ENCODE data around the gene SRRM5. TPM values are rescaled to one million over a fixed set of nuclear protein-coding genes. Genes with fewer than 3 reads are reported as not detected.
A peak's percentile ranks its signal among the peaks of the same experiment; 100 is the strongest.

Gene SRRM5
- total RNA-seq, 1 experiment from 2014 or later: 0.70 TPM

DNA sequence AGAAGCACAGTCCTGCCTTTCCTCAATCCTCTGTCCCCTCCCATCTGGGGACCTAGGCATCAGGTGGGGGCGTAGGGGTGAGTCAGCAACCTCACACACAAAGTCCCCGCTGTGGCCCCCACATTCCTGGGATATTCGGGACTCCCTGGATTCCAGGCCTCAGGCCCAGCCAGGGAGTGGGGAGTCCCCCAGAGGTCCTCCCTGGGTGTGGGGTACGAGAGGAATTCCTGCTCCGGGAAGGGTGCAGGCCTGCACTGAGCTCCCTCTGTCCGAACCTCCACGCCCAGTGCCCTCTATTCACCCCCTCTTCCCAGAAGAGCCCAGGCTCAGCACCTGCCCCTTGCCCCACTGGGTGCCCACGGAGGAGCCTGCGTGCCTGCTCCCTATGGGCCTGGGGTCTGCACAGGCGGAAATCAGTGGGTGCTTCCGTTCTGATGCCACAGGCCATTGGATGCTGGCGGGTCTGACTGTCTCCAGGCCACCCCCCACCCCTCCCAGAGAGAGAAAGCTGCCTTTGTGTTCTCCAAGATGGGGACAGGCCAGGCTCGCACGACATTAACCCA is 24.3 kb downstream of the SRRM5 start:
- Histone ChIP-seq H2AK5ac (ENCODE audit: insufficient read length, low read length) (no peak overlapping the region), H3K4me1 (ENCODE audit: insufficient read depth, low read length) (peaks cover 3% of the 10 kb centered on the region; the same call in 1 of the 2 replicates), H3K14ac (ENCODE audit: insufficient read depth, low read length) (peak overlapping the region; percentile 16; the same call in 1 of the 2 replicates), H3T11ph (ENCODE audit: low read length) (no peak overlapping the region), H4K20me1 (ENCODE audit: control insufficient read depth, insufficient read depth, insufficient read length) (no peaks in the 10 kb centered on the region), H3K79me1 (ENCODE audit: insufficient read depth, low read depth, low read length, poor library complexity, severe bottlenecking) (no peaks in the 10 kb centered on the region), H2AFZ (ENCODE audit: low read length) (no peak overlapping the region), H3K27me3 (ENCODE audit: insufficient read depth, low read length) (peaks cover 20% of the 10 kb centered on the region; the same call in 1 of the 2 replicates), H2BK15ac (ENCODE audit: low read depth, low read length) (no peak overlapping the region), H3K18ac (ENCODE audit: insufficient read length, low read depth, low read length) (no peak overlapping the region), H4K91ac (ENCODE audit: insufficient read length, low read depth, low read length) (no peak overlapping the region), H4K5ac (ENCODE audit: insufficient read length, low read depth, low read length) (no peak overlapping the region), H2BK120ac (ENCODE audit: low read depth, low read length, poor library complexity, severe bottlenecking) (no peak overlapping the region), H3K27ac (ENCODE audit: insufficient read length, low read depth, low read length) (no peak overlapping the region), H3K9me3 (ENCODE audit: control insufficient read depth, low read depth, low read length) (no peaks in the 10 kb centered on the region), H4K8ac (replicated peaks; ENCODE audit: insufficient read length, low read depth, low read length) (no peak overlapping the region), H2BK12ac (ENCODE audit: insufficient read length, low read depth, low read length) (no peak overlapping the region), H2BK20ac (ENCODE audit: low read depth, low read length, poor library complexity, severe bottlenecking) (no peak overlapping the region), H3K23me2 (ENCODE audit: insufficient read length, low read depth, low read length, poor library complexity, severe bottlenecking) (peaks cover 24% of the 10 kb centered on the region), H3K79me2 (ENCODE audit: insufficient read depth, low read length) (no peaks in the 10 kb centered on the region), H3K9ac (ENCODE audit: extremely low read depth, insufficient read length, low read length) (no peak overlapping the region), H3K4me2 (ENCODE audit: insufficient read depth, insufficient read length, low read length) (peak overlapping the region; percentile 31), H3K4ac (ENCODE audit: low read depth, low read length) (no peak overlapping the region), H3K23ac (ENCODE audit: insufficient read length, low read depth, low read length) (no peak overlapping the region), H3K56ac (ENCODE audit: insufficient read length, low read depth, low read length) (no peak overlapping the region), H2BK5ac (ENCODE audit: insufficient read length, low read length) (no peak overlapping the region)
- WGBS (ENCODE audit: extremely low coverage, insufficient read length, low lambda C conversion rate): no CpG with 5 or more reads among the region's 14 CpGs
- Mint-ChIP-seq H3K27me3 (ENCODE audit: low read depth) (peaks cover 72% of the 10 kb centered on the region), H3K36me3 (ENCODE audit: insufficient read depth in 1 of 3, low read depth in 3 of 3) (peaks cover 0 to 5% (median 0%) of the 10 kb centered on the region in 3 experiments; a peak in 2 of 7 replicates), H3K4me1 (peaks cover 19 to 40% of the 10 kb centered on the region in 2 experiments), H3K27ac (no peak overlapping the region; a peak in 2 of 7 replicates), H3K4me3 (peak overlapping the region in 1 of 2 experiments; percentile 88; a peak in 3 of 5 replicates), H3K9me3 (peaks cover 0 to 2% of the 10 kb centered on the region in 2 experiments; a peak in 2 of 5 replicates)
- peak; percentile 50 for DNase-seq
- no peak for TF ChIP-seq CTCF (conservative IDR thresholded peaks at IDR 0.05)
